ENCODE measurements around the gene RAD51B.

DNA sequence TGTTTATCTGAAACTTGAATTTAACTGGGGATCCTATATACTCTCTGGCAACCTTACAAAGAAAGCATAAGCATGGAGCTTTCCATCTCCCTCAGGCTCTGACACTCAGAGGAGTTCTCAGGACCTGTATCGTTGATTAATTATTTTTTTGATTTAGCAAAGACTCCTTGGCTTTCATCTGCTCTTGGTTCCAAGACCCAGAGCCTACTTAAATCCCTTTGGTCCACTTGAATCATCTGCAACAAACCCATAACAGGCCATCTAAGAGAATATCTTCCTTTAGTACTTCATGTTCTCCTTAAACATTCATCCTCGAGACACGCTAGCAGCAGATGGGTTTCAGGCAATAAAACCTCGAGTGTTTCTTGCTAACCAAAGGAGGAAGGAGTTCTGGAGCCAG lies 887.9 kb downstream of the RAD51B start:
- no peak for TF ChIP-seq POLR2AphosphoS5 (IDR thresholded peaks at IDR 0.05; ENCODE audit: borderline replicate concordance, low read depth, low read length)
- no peak for TF ChIP-seq EZH2 (IDR thresholded peaks at IDR 0.05)
- no peak for TF ChIP-seq FOXP2 (optimal IDR thresholded peaks at IDR 0.05; ENCODE audit: control extremely low read depth, extremely low read length, insufficient read depth)
